BJ (cell line): ENCODE measurements around the gene GFRA1. TPM values are rescaled to one million over a fixed set of nuclear protein-coding genes. Genes with fewer than 3 reads are reported as not detected.

ENCODE experiments used
- CTCF ChIA-PET: fragments of 350-600 bp; formaldehyde crosslinking; extraction: SDS; loops from one replicate; lab custom pipeline; 2021; ENCODE audit warnings: antibody characterized with exemption, inconsistent platforms; lab: Yijun Ruan, JAX
- POLR2A ChIA-PET: fragments of 300-600 bp; sonication (Branson Sonifier 250); formaldehyde crosslinking; extraction: SDS; loops from one replicate; lab custom pipeline; 2021; ENCODE audit warnings: antibody characterized with exemption; lab: Charles Lee
- DNase-seq: peaks from one replicate; pipeline ENCODE4 v3.0.0-alpha.2; 2011; ENCODE audit warnings: low read depth
- H3K27me3 ChIP-seq: 2 replicates; pipeline ENCODE4 v1.6.0; 2011; ENCODE audit warnings: low read length; ENCODE audit not compliant: control insufficient read depth, insufficient read depth
- H3K36me3 ChIP-seq: 2 replicates; pipeline ENCODE4 v1.5.1; 2011; ENCODE audit warnings: low read length; ENCODE audit not compliant: control insufficient read depth, insufficient read depth
- H3K4me3 ChIP-seq: 2 replicates; pipeline ENCODE4 v1.5.1; 2011; ENCODE audit warnings: low read depth, mild to moderate bottlenecking, control low read depth, low read length
- polyA plus RNA-seq: library from polyadenylated mRNA; depleted of rRNA; stranded (reverse); fragments of >200 nt; gene quantifications from 2 replicates; pipeline ENCODE4 v1.2.3, GENCODE V29; 2011
- TF ChIP-seq, protein P1 (sequence below): IDR thresholded peaks from 2 replicates; pipeline ENCODE4 v1.5.1; 2011; ENCODE audit warnings: low read depth, mild to moderate bottlenecking, control low read depth, inconsistent platforms, low read length, moderate library complexity; ENCODE audit not compliant: insufficient read depth

GFRA1 gene
- polyA plus RNA-seq, 1 experiment: 41.6 TPM

GRCh38 chr10:116079355-116079754, 193.7 kb downstream of the GFRA1 start:
- Histone ChIP-seq H3K4me3 (no peak overlapping the region), H3K36me3 (no peaks in the 10 kb centered on the region), H3K27me3 (no peaks in the 10 kb centered on the region)
- TF ChIP-seq, protein P1, sequence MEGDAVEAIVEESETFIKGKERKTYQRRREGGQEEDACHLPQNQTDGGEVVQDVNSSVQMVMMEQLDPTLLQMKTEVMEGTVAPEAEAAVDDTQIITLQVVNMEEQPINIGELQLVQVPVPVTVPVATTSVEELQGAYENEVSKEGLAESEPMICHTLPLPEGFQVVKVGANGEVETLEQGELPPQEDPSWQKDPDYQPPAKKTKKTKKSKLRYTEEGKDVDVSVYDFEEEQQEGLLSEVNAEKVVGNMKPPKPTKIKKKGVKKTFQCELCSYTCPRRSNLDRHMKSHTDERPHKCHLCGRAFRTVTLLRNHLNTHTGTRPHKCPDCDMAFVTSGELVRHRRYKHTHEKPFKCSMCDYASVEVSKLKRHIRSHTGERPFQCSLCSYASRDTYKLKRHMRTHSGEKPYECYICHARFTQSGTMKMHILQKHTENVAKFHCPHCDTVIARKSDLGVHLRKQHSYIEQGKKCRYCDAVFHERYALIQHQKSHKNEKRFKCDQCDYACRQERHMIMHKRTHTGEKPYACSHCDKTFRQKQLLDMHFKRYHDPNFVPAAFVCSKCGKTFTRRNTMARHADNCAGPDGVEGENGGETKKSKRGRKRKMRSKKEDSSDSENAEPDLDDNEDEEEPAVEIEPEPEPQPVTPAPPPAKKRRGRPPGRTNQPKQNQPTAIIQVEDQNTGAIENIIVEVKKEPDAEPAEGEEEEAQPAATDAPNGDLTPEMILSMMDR: no peak
- POLR2A ChIA-PET: no interaction called here
- DNase-seq: no peak
- CTCF ChIA-PET: interaction anchor here (1.6 kb wide), 1 partner anchor 208 kb away, joined by 4 read pairs; no protein-coding TSS in a partner anchor

- Histone ChIP-seq H3K36me3 (no peaks in the 10 kb centered on the region), H3K27me3 (no peaks in the 10 kb centered on the region), H3K4me3 (no peak overlapping the region)
- ChIA-PET CTCF (interaction anchor here (0.7 to 1.5 kb wide), 2 partner anchors 11 to 25 kb away, joined by 3 read pairs; no protein-coding TSS in a partner anchor), POLR2A (no interaction called here)
- no peak for DNase-seq
- TF ChIP-seq, protein P1: no peak
Observed at GRCh38 chr10:116076621-116077020, 196.4 kb downstream of the GFRA1 start.

- Histone ChIP-seq H3K27me3 (no peaks in the 10 kb centered on the region), H3K36me3 (no peaks in the 10 kb centered on the region), H3K4me3 (no peak overlapping the region)
- TF ChIP-seq, protein P1: no peak
- CTCF ChIA-PET: no interaction called here
- DNase-seq: no peak
- POLR2A ChIA-PET: no interaction called here
Observed at GRCh38 chr10:116073510-116073909, 199.5 kb downstream of the GFRA1 start.

DNA sequence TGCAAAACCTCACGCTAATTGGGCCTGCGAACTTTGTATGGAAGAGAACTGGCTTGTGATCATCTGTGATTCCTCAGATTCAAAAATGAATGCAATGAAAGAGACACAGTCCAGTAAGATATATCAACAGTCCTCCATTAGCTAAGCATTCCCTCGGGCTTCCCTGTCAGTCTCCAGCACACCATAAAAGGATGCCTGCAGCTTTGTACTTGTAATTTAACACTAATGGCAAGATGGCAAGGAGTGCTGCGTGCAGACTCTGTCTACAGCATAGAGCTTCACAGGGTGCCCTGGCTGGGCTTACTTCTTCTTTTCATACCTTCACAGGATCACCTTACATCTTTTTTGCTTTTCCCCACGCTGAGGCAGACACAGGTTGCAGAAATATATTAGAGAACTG, 200.0 kb downstream of the GFRA1 start:
- ChIA-PET CTCF (no interaction called here), POLR2A (no interaction called here)
- H3K36me3 ChIP-seq: no peaks in the 10 kb centered on the region
- DNase-seq: no peak
- no peak overlapping the region for H3K4me3 ChIP-seq
- H3K27me3 ChIP-seq: no peaks in the 10 kb centered on the region
- TF ChIP-seq, protein P1: no peak

GRCh38 chr10:116071453-116072148, 201.4 kb downstream of the GFRA1 start:
- Histone ChIP-seq H3K27me3 (no peaks in the 10 kb centered on the region), H3K4me3 (no peak overlapping the region), H3K36me3 (no peaks in the 10 kb centered on the region)
- DNase-seq: no peak
- TF ChIP-seq, protein P1: no peak
- ChIA-PET CTCF (interaction anchor here (0.8 to 0.9 kb wide), 2 partner anchors 9 to 14 kb away, joined by 3 to 4 read pairs; no protein-coding TSS in a partner anchor), POLR2A (no interaction called here)
